HCT116 (cell line): Measurements from ENCODE around the gene STYXL1. TPM values are rescaled to one million over a fixed set of nuclear protein-coding genes. Genes with fewer than 3 reads are reported as not detected.
A peak's percentile ranks its signal among the peaks of the same experiment; 100 is the strongest.

Experiments used
- ATAC-seq: fragments of 200-7000 bp; cut with Tn5 transposase; 2 replicates; pipeline ENCODE4 v1.9.1; 2020; ENCODE audit warnings: mild to moderate bottlenecking, moderate library complexity
- BruUV-seq: library from RNA; stranded (reverse); fragments of 400-500 nt; replicated peaks from 2 replicates; lab custom pipeline; 2021; lab: Mats Ljungman, UMichigan
- CTCF ChIA-PET: fragments of 300-600 bp; sonication (Branson Sonifier 250); formaldehyde crosslinking; loops from one replicate; lab custom pipeline; 2021; ENCODE audit warnings: antibody characterized with exemption; lab: Charles Lee
- POLR2A ChIA-PET: fragments of 300-600, 350-600 bp; sonication (Branson Sonifier 250); formaldehyde crosslinking; loops from one replicate; lab custom pipeline; 2021; ENCODE audit warnings: antibody characterized with exemption; lab: Charles Lee
- RAD21 ChIA-PET, 2 experiments: fragments of 300-600 bp; sonication (Branson Sonifier 250); formaldehyde crosslinking; loops; one replicate each; lab custom pipeline; 2023; ENCODE audit warnings: low total read pairs in 2 of 2; ENCODE audit not compliant: uncharacterized antibody in 2 of 2, unreplicated experiment in 2 of 2, low non-redundant PET in 1 of 2; lab: Charles Lee
- DNase-seq: peaks from one replicate; pipeline ENCODE4 v3.0.0-alpha.2; 2010; ENCODE audit warnings: low read depth, low spot score
- H2AFZ ChIP-seq: fragments of 200-600 bp; shearing (Covaris generic), sonication (generic); 2 replicates; pipeline ENCODE4 v1.6.1; 2017; ENCODE audit warnings: low read depth, mixed run types, mixed read lengths, antibody characterized with exemption, low read length; ENCODE audit not compliant: poor library complexity, severe bottlenecking
- H3K27ac ChIP-seq: 2 replicates; pipeline ENCODE4 v1.5.1; 2012; ENCODE audit warnings: low read depth, low read length
- H3K27me3 ChIP-seq: fragments of 200-600 bp; sonication (generic); 2 replicates; pipeline ENCODE4 v1.6.1; 2016; ENCODE audit warnings: mixed run types, low read length, mixed read lengths; ENCODE audit not compliant: insufficient read depth
- H3K36me3 ChIP-seq, 2 experiments: fragments of 200-500 bp in 1 of 2; fragments of 200-600 bp in 1 of 2; sonication (Bioruptor generic) in 1 of 2; sonication (generic) in 1 of 2; 2 replicates each; pipeline versions ENCODE4 v1.5.1 to v1.6.1; 2014 to 2016; ENCODE audit warnings: low read length in 2 of 2, inconsistent platforms in 1 of 2, mixed read lengths in 1 of 2, mixed run types in 1 of 2; ENCODE audit not compliant: insufficient read depth in 2 of 2, control insufficient read depth in 1 of 2
- H3K4me1 ChIP-seq, 2 experiments: fragments of 200-600 bp in 1 of 2; sonication (generic) in 1 of 2; 2 replicates each; pipeline versions ENCODE4 v1.5.1 to v1.6.1; 2012 to 2017; ENCODE audit warnings: low read length in 2 of 2, inconsistent platforms in 1 of 2, mild to moderate bottlenecking in 1 of 2, mixed read lengths in 1 of 2, mixed run types in 1 of 2, moderate library complexity in 1 of 2; ENCODE audit not compliant: insufficient read depth in 2 of 2, control insufficient read depth in 1 of 2
- H3K4me2 ChIP-seq: fragments of 200-600 bp; sonication (generic); 2 replicates; pipeline ENCODE4 v1.6.1; 2017; ENCODE audit warnings: mixed run types, low read length, mixed read lengths
- H3K4me3 ChIP-seq, 2 experiments: fragments of 200-600 bp in 1 of 2; sonication (generic) in 1 of 2; replicated peaks in 1 of 2; 2 replicates each; pipeline ENCODE4 v1.5.1; 2011 to 2016; ENCODE audit warnings: low read length in 2 of 2, control low read depth in 1 of 2, low read depth in 1 of 2, mild to moderate bottlenecking in 1 of 2, mixed read lengths in 1 of 2, mixed run types in 1 of 2
- H3K79me2 ChIP-seq: fragments of 200-600 bp; sonication (generic); 2 replicates; pipeline ENCODE4 v1.6.1; 2017; ENCODE audit warnings: mild to moderate bottlenecking, mixed run types, low read length, moderate library complexity, mixed read lengths; ENCODE audit not compliant: insufficient read depth
- H3K9ac ChIP-seq: fragments of 200-600 bp; sonication (generic); 2 replicates; pipeline ENCODE4 v1.6.1; 2016; ENCODE audit warnings: low read length, mixed read lengths
- H3K9me2 ChIP-seq: fragments of 200-600 bp; sonication (generic), shearing (Covaris generic); 2 replicates; pipeline ENCODE4 v1.6.1; 2017; ENCODE audit warnings: mixed run types, mild to moderate bottlenecking, moderate library complexity; ENCODE audit not compliant: insufficient read depth
- H3K9me3 ChIP-seq, 2 experiments: fragments of 200-500 bp in 1 of 2; fragments of 200-600 bp in 1 of 2; sonication (Bioruptor generic) in 1 of 2; sonication (generic) in 1 of 2; 2 replicates each; pipeline ENCODE4 v1.6.1; 2014 to 2017; ENCODE audit warnings: low read length in 2 of 2, mixed read lengths in 2 of 2, inconsistent platforms in 1 of 2, low read depth in 1 of 2, mild to moderate bottlenecking in 1 of 2, mixed run types in 1 of 2, moderate library complexity in 1 of 2; ENCODE audit not compliant: control insufficient read depth in 1 of 2, insufficient read depth in 1 of 2
- H4K20me1 ChIP-seq: fragments of 200-600 bp; sonication (generic), shearing (Covaris generic); 2 replicates; pipeline ENCODE4 v1.6.1; 2017; ENCODE audit warnings: mixed run types, mild to moderate bottlenecking, moderate library complexity; ENCODE audit not compliant: insufficient read depth
- CBX3 ChIP-seq: IDR thresholded peaks from 2 replicates; pipeline ENCODE4 v1.6.1; 2012; ENCODE audit warnings: low read depth
- EGR1 ChIP-seq: IDR thresholded peaks from 2 replicates; pipeline ENCODE4 v1.6.1; 2012; ENCODE audit warnings: low read depth
- FOSL1 ChIP-seq: IDR thresholded peaks from 2 replicates; pipeline ENCODE4 v1.6.1; 2012; ENCODE audit warnings: low read depth
- MAX ChIP-seq: IDR thresholded peaks from 2 replicates; pipeline ENCODE4 v1.6.1; 2012
- RAD21 ChIP-seq: IDR thresholded peaks from 2 replicates; pipeline ENCODE4 v1.6.1; 2012; ENCODE audit warnings: low read depth, mild to moderate bottlenecking
- SRF ChIP-seq: IDR thresholded peaks from 2 replicates; pipeline ENCODE4 v1.6.1; 2012; ENCODE audit warnings: low read depth
- YY1 ChIP-seq: IDR thresholded peaks from 2 replicates; pipeline ENCODE4 v1.6.1; 2011; ENCODE audit warnings: low read length, low read depth, moderate library complexity, mild to moderate bottlenecking; ENCODE audit not compliant: insufficient replicate concordance; ENCODE audit errors: extremely low read depth
- ZBTB33 ChIP-seq: IDR thresholded peaks from 2 replicates; pipeline ENCODE4 v1.6.1; 2011; ENCODE audit warnings: mild to moderate bottlenecking, low read length, moderate library complexity; ENCODE audit not compliant: insufficient replicate concordance; ENCODE audit errors: extremely low read depth
- ZNF274 ChIP-seq: fragments of 200-500 bp; sonication (Bioruptor generic); IDR thresholded peaks from 2 replicates; pipeline ENCODE4 v1.6.1; 2014; ENCODE audit warnings: mild to moderate bottlenecking, low read depth, low read length, inconsistent platforms
- intact Hi-C: fragments of 100-400 bp; cut with micrococcal nuclease; formaldehyde crosslinking; loops from 2 replicates; pipeline ENCODE4 v1.10.0; 2022
- total RNA-seq: library from RNA; stranded (reverse); gene quantifications from one replicate; pipeline ENCODE4 v1.2.1, GENCODE V29; 2021; ENCODE audit not compliant: unreplicated experiment

STYXL1 gene
- total RNA-seq, 1 experiment from 2014 or later: 32.5 TPM

- Histone ChIP-seq H3K27me3 (no peaks in the 10 kb centered on the region), H3K36me3 (peaks cover 3 to 24% of the 10 kb centered on the region in 2 experiments; a peak in 1 of 4 replicates), H3K9ac (peak overlapping the region; percentile 100), H3K9me3 (no peaks in the 10 kb centered on the region), H3K4me1 (peaks cover 5 to 12% of the 10 kb centered on the region in 2 experiments), H3K27ac (peak overlapping the region; percentile 82; the same call in 1 of the 2 replicates), H2AFZ (no peak overlapping the region), H3K9me2 (no peaks in the 10 kb centered on the region), H3K79me2 (peaks cover 97% of the 10 kb centered on the region), H3K4me2 (peak overlapping the region; percentile 78), H4K20me1 (no peaks in the 10 kb centered on the region), H3K4me3 (peak overlapping the region; percentile 88 to 98)
- no TSS peak for BruUV-seq
- RAD21 ChIA-PET: no interaction called here
- intact Hi-C loops: loop anchor here (5.0 kb wide), 1 partner anchor 83 kb away; no protein-coding TSS in a partner anchor
- POLR2A ChIA-PET: interaction anchor here (1.3 kb wide), 1 partner anchor 117 kb away, joined by 3 read pairs; no protein-coding TSS in a partner anchor
- DNase-seq: no peak
- TF ChIP-seq RAD21 (no peak), CBX3 (no peak), EGR1 (no peak), FOSL1 (no peak), SRF (no peak), MAX (no peak), YY1 (no peak), ZNF274 (no peak), ZBTB33 (no peak)
- CTCF ChIA-PET: interaction anchor here (1.7 kb wide), 1 partner anchor 20 kb away, joined by 4 read pairs; no protein-coding TSS in a partner anchor
- ATAC-seq: no peak
Measured at GRCh38 chr7:76049295-76049694, 1.5 kb upstream of the STYXL1 start.
